Cerebellar nuclear complex (tissue), 1 donor: ENCODE data around the gene MYH9.
"Not testable (repeated sequence)": the region's sequence is repeated elsewhere in the genome, so short reads cannot be mapped to it uniquely, and the experiment has no call there.

Experiments used
- DNase-seq, 2 experiments: peaks; one replicate each; lab custom pipeline; 2025; lab: John Stamatoyannopoulos, UW

The MYH9 gene

DNA sequence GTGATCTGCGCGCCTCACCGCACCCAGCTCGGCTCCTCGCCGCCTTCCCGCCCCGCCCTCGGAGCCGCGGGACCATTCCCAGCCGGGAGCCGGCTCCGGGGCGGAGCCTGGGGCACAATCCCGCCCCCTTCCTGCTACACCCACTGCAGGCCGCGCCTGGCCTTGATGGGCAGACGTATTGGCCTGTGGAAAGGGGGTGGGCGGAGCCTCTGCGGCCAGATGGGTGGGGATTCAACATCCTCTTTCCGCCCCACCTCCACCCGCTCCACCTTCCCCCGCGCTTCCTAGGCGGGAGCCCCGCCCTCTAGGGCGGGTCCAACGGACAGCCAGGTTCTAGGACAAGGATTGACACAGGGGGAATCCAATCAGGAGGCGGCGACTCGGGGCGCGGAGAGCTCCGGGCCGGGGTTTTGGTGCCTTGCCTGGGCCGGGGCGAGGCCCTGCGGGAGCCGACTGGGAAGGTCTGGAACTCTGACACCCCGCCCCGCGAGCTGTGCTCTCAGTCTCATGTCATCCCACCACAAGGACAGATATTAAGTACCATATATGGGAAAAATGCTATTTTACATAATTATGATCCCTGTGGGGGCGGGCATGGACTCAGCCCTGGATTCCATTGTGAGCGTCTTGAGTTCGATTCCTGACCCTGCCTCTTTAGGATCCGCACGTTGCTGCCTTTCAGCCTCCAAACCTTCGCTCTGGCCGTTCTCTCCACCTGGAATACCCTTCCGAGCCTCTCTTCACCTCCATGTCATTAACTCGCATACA is at the start of gene MYH9:
Gene MYH9, minus strand, starts transcription at position 9 of the 768 bp plus-strand sequence. CDS start 38,731 bp downstream, outside the sequence.
- peak; percentile 98 to 100 for DNase-seq

DNA sequence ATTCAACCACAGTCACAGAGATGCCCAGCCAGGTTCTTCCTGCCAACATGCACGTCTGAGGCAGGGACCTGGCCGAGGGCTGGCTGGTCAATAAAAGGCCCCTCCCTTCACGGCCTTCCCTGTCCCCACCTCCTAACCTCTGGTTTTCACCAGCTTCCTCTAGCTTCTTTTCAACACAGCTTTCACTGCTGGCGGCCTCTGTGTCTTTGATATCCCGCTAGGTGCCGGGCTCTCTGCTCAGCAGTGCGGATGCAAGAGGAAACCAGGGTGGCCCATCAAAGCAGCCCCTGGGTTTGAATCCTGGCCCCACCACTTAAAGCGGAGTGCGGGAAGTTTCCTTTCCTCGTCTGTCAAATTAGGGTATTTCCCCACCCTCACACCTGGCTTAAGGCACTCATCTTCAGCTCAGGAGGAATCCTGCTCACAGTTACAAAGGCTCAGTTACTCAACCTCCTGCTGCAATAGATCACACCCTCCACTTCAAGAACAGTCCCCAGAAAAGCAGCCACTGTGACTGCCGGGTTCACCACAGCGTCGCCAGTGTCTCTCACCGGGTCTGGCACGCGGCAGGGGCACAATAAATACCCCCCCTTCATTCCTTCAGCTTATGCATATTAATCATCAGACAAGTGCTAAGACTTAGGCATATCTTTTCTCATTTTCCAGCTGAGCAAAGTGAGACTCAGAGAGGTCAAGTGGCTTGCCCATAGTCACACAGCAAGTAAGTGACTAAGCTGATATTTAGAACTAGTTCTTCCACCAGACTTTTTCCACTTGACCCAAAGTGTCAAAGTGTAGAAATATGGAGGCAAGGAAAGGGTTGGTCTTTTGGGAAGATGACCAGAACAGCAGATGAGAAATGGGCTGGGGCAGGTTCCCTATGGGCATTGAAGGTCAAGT is 48.0 kb upstream of the MYH9 start:
- no peak for DNase-seq

DNA sequence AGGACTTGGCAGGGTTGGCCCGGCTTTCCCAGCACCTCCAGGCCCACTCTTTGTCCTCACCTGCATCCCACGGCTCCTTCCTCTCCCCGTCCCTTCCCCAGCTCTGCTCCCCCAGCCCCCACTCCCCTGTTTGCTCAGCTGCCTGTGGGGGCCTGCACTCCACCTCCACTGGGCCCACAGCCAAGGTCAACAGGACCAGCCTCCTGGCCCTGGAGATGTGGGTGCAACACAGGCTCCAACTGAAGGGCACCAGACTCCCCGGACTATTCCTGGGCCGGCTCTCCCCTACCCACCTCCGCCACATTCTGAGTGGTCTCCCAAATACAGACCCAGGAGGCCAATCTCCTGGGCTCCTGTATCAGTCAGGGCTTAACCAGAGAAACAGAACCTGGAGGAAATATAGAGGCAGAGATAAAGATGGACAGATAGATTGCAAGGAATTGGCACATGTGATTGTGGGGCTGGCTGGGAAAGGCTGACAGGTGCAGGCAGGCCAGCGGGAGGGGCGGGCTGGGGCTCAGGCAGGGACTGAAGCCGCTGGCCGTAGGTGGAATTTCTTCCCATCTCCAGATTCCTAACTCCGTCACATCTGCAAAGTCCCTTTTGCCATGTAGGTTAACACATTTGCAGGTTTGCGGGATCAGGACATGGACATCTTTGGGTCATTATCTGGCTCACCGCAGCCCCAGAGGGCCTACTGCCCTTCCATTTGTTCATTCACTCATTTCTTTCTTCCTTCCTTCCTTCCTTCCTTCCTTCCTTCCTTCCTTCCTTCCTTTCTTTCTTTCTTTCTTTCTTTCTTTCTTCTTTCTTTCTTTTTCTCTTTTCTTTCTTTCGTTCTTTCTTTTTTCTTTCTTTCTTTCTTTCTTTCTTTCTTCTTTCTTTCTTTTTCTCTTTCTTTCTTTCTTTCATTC is 45.8 kb upstream of the MYH9 start:
- DNase-seq: peak in 1 of 2 experiments; percentile 35

DNA sequence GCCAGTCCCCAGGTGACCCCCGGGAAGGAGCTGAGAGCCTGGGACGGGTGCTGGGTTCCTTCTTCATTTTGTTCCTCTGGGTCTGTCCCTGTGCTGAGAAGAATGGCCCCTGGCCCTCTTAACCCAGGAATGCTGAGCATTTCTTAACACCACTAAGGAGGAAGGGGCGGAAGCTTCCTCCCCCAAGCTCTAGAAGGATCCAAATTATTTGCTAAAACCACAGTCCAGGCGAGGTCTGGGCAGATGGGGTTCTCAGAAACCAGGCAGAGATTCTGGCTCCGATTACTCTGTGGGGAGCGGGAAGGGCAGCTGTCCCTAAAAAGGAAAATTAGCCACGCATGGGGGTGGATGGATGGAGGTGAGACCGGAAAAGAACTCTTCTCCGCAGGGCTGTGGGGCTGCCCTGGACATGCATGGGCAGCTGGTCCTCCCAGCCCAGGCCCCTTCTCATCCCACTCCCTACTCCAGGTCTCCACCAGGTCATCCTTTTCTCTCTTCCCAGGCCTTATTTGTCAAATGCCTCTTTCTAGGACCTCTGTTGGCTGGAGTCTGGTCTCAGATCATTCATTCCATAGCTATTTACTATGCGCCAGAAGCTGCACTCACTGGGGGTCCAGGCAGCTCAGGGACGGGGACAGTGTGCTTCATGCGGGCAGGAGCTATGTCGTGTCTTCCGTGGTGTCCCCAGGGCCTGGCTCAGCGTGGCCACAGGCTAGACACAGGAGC is 45.0 kb upstream of the MYH9 start:
- DNase-seq: no peak

DNA sequence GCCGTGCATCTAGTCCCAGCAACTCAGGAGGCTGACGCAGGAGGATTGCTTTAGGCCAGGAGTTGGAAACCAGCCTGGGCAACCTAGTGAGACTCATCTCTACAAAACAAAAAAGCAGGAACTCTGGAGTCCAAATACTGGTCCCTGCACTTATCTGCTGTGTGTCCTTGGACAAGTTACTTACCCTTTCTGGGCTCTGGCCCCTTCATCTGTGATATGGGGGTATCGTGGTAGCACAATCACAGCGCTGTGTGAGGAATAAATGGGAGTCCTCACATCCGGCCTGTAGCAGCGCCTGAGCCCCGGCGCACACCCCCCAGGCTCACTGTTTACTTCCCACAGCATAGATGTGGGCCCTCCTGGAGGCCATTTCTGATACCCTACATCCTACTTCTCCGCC is 44.2 kb upstream of the MYH9 start:
- no peak for DNase-seq

DNA sequence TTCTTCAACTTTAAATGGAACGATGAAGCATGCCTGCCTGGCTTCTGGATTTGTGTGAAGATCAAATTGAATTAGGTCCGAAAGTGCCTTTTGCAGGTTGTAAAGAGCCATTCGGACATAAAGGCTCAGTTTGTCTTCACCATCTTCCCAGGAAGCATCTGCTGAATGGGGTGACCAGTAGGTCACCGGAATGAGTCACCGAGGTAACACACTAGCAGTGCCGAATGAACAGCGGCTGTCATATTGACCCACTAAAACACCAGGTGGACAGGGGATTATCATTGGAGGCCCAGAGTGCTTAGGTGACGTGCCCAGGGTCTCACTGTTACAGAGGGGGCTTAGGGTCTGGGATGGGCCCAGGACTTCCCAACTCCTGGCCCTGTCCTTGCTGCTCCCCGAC is 43.1 kb upstream of the MYH9 start:
- DNase-seq: no peak

DNA sequence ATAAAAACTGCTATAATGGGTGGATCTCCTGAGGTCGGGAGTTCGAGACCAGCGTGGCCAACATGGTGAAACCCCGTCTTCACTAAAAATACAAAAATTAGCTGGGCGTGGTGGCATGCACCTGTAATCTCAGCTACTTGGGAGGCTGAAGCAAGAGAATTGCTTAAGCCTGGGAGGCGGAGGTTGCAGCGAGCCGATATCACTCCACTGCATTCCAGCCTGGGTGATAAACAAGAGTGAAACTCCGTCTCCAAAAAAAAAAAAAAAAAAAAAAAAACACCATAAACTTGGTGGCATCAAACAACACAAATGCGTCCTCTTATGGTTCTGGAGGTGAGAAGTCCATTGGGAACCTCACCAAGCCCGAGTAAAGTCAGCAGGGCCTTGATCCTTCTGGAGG is 40.2 kb upstream of the MYH9 start:
- DNase-seq: not testable (repeated sequence)

DNA sequence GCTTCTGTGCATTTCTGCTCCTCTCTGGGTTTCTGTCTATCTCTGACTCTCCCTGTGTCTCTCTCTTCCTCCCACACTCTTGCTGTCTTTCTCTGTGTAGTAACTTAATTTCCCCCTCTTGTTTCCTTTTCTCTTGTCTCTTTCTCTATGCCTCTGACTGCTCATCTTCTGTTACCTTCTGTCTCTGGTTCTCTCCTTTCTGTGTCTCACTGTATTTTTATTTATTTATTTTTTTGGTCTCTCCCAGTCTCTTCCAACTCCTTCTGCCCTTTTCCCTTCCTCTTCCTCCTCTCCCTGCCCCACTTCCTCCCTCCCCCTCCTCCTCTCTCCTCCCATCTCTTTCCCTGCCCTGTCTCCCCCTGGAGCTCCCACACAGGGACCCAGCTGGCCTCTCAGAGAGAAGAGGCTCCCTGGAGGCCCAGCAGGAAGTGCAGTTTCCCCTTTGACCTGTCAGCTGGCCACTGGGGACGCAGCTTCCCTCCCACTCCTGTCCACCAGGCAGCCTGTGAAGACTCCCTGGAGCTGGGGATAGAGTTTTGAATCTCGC is 38.3 kb upstream of the MYH9 start:
- DNase-seq: no peak

DNA sequence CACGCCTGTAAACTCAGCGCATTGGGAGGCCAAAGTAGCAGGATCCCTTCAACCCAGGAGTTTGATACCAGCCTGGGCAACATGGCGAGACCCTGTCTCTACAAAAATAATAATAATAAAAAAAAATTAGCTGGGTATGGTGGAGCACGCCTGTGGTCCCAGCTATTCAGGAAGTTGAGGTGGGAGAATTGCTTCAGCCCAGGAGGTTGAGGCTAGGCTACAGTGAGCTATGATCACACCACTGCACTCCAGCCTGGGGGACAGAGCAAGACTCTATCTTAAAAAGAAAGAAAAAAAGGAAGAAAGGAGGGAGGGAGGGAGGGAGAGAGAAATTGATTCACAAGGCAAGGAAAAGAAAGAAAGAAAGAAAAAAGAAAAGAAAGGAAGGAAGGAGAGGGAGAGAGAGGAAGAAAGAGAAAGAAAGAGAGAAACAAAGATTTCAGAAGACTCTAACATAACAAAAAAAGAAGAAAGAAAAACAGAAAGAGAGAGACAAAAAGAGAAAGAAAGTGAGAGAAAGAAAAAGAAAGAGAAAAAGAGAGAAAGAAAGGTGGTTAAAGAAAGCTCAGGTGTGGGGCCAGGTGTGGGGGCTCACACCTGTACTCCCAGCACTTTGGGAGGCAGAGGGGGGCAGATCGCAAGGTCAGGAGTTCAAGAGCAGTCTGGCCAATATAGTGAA is 37.3 kb upstream of the MYH9 start:
- no peak for DNase-seq

DNA sequence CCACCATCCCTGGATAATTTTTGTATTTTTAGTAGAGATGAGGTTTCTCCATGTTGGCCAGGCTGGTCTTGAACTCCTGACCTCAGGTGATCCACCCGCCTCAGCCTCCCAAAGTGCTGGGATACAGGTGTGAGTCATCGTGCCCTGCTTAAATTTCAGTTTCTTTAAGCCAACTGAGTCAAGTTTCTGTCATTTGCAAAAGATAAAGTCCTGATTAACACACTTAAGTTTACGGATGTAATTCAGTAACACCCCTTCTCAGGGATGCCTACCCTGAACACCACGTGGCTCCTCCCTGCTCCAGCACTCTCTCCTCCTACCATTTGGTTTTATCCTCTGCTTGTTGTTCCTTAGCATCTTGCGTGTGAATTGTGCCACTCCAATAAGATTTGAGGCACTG is 36.7 kb upstream of the MYH9 start:
- DNase-seq: not testable (repeated sequence)

DNA sequence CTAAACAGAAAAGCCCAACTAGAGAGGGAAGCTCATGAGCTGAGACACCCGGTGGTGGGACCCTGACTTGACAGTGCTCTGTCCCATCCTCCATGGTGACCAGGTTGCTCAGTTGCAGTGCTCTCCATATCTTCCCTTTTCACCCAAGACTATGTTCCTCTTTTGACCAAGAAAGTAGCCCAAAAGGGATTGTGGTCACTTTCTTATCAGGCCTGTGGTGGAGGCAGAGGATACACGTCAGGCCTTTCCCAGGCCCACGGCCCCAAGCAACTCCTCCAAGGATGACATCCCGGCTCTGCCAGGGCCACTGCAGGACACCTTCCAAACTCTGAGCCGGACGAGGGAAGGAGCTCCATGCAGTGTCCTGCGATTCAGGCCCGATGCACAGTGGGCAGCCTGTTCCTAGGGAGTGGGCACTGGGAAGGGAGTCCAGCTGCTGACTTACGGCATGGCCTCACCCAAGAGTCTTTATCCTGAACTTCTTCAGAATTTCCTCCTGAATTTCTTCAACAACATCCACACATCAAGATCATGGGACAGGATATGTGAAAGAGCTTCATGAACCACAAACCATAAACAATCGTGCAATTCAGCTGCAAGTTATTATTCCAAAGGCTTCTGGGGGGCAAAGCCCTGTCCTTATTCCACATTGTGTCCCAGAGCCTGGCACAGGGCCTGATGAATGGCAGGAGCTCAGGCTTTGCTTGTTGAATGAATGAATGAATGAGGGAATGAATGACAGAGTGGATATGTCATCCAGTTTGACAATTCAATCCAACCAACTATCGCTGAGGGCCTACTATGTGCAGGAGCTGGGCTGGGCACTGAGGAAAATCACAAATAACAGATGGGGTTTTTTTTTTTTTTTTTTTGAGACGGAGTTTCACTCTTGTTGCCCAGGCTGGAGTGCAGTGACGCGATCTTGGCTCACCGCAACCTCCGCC is 36.0 kb upstream of the MYH9 start:
- DNase-seq: no peak

DNA sequence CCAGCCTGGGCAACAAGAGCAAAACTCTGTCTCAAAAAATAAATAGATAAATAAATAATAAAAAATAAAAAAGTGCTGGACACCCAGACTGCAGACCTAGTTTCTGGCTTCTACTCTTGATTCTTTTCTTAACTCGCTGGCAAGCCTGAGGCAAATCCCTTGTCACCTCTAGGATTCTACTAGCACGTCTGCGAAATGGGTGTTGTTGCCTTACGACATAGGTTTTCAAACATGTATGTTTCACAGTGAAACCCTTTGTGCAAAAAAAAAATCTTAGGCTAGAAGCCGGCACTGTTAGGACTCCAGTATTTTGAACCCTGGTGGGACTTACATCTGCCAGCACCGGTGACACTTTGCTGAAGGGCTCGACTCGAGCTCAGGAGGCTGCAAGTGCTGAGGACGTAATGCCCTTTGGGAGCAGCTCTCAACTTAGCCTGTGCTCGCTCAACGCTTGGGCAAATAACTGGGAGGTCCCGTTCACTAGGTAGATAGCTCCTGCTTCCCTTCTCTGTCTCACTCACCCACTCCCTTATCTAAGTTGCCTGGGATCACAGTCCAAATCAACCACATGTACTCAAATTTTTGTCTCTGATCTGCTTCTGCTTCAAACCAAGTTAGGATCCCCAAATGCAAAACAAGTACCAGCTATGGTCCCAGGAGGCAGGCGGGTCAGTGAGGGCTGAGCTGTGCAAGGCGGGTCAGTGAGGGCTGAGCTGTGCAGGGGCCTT is 34.7 kb upstream of the MYH9 start:
- no peak for DNase-seq

DNA sequence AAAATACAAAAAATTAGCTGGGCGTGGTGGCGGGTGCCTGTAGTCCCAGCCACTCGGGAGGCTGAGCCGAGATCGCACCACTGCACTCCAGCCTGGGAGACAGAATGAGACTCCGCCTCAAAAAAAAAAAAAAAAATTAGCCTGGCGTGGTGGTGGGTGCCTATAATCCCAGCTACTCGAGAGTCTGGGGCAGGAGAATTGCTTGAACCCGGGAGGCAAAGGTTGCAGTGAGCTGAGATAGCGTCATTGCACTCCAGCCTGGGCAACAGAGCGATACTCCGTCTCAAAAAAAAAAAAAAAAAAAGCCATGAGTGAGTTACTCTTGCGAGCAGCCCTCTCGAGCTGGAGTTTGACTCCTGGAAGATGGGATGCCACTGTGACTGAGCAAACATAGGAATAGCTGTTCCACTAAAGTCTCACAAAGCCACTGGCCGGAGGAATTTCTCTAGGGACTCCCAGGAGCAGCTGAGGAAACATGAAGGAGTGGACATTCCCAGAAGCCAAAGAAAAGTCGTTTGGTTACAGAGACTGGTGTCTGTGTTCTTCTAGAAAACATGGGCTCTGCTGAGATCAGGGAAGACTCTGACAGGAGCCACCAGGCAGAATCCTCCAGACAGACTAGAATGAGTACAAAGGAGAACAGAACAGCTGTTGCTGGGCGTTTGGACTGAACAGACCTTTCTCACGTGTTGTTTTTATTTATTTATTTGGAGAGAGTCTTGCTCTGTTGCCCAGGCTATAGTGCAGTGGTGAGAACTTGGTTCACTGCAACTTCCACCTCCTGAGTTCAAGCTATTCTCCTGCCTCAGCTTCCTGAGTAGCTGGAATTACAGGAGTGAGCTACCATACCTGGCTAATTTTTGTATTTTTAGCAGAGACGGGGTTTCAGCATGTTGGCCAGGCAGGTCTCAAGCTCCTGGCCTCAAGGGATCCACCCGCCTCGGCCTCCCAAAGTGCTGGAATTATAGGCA is 32.4 kb upstream of the MYH9 start:
- no peak for DNase-seq

DNA sequence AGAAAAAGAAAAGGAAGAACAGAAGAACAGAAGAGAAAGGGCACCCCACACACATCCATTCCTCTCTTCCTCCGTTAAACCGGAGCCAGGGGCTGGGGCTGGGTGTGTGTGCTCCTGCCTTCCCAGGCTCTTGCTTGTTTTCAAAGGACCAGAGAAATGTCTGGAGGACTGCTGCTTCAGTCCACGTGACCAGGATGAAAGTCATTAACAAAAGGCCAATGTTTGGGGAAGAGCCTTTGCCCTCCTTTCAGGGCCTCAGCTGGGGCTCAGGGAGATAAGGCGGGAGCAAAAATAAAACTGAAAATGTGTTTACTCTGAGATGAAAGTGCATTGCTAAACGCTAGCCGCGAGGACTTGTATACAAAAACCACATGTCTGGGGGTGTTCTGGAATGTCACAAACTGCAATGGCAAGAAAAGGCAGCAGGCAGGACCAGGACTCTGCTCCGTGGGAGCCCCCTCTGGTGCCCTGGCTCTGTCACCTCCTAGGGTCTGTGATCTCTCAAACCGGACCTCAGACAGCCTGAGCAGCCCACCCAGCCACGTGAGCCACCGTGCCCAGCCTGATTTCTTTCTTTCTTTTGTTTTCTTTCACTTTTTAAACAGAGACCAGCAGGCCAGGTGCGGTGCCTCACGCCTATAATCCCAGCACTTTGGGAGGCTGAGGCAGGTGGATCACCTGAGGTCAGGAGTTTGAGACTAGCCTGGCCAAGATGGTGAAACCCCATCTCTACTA is 31.6 kb upstream of the MYH9 start:
- no peak for DNase-seq

DNA sequence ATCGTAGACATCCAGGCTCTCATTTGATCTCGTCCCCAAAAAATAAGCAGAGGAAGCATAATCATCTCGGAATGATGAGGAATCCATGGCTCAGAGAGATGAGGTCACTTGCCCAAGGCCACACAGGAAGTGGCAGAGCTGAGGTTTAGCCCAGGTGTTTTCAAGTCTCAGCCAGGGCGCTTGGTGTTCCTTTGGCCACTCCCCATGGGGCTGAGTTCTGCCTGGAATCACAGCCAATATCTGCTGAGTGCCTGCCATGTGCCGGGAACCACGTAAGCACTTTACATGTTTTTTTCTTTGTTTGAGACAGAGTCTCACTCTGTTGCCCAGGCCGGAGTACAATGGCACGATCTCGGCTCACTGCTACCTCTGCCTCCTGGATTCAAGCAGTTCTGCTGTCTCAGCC is 29.5 kb upstream of the MYH9 start:
- DNase-seq: no peak

DNA sequence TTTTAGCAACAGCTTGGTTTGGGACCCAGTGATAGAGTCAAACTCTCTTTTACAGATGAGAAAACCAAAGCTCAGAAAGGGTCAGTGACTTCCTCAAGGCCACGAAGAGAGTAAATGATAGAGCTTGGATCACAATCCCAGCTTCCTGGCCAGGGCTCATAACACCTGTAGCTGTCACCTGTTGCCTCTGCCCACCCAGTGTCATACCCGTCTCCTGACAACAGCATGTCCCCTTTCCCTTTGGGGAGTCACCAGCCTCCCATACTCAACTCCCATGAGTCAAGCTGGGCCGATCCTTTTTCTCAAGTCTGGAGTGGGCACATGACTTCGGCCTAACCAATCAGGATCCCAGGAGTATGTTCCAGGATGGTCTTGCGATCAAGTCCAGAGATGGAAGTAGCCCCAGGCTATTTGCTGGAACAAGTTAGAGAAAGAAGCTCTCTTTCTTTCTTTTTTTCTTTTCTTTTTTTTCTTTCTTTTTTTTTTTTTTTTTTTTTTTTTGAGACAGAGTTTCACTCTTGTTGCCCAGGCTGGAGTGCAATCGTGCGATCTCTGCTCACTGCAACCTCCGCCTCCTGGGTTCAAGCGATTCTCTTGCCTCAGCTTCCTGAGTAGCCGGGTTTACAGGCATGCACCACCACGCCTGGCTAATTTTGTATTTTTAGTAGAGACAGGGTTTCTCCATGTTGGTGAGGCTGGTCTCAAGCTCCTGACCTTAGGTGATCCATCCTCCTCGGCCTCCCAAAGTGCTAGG is 27.8 kb upstream of the MYH9 start:
- DNase-seq: no peak
